Fibroblast of villous mesenchyme (primary cell): Measurements from ENCODE around the gene CDH19. TPM values are rescaled to one million over a fixed set of nuclear protein-coding genes. Genes with fewer than 3 reads are reported as not detected.

ENCODE experiments used
- DNase-seq: peaks from one replicate; pipeline ENCODE4 v3.0.0-alpha.2; 2010; ENCODE audit warnings: low read depth
- H3K4me3 ChIP-seq: 2 replicates; pipeline ENCODE4 v1.5.1; 2011; ENCODE audit warnings: low read depth, mild to moderate bottlenecking, low read length
- total RNA-seq: library from RNA; depleted of rRNA; stranded (reverse); fragments of >200 nt; gene quantifications from 2 replicates; pipeline ENCODE4 v1.2.3, GENCODE V29; 2012
- TF ChIP-seq, protein P1 (sequence below): IDR thresholded peaks from 2 replicates; pipeline ENCODE4 v1.5.1; 2012; ENCODE audit warnings: low read depth, mild to moderate bottlenecking, low read length; ENCODE audit not compliant: insufficient read depth

The CDH19 gene
- total RNA-seq, 1 donor: not detected

DNA sequence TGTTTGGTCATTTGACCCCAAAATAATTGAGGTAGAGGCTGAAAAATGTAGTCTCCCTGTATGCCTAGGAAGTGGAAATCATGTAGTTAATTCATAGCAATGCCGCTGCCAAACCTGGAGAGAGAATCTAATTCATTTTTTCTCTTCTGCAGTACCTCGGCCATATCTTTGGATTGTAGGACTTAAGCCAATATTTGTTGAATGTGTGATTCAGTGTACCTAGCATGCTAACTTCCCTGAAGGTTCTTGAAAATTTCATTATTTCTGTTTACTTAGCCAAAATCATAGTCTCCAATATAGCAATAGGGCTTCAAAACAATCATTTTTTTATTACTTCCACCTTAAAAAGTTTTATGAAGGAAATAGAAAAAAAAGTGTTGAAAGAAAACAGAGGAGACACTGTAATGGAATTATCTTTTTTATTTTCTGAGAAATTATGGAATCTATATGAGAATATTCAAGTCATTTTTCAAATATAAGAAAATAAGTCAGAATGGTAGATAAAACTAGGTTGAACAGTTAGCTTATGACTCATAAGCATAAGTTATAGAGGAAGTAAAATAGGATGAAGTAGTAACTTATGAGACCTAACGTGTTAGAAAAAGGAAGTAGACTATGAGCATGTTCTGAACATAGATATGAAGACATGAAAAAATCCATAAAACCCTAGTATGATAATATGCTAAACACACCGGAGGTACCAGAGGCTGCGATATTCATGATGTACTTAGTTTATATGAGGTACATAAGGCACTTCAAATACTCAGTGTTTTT, 35.2 kb upstream of the CDH19 start:
- TF ChIP-seq, protein P1, sequence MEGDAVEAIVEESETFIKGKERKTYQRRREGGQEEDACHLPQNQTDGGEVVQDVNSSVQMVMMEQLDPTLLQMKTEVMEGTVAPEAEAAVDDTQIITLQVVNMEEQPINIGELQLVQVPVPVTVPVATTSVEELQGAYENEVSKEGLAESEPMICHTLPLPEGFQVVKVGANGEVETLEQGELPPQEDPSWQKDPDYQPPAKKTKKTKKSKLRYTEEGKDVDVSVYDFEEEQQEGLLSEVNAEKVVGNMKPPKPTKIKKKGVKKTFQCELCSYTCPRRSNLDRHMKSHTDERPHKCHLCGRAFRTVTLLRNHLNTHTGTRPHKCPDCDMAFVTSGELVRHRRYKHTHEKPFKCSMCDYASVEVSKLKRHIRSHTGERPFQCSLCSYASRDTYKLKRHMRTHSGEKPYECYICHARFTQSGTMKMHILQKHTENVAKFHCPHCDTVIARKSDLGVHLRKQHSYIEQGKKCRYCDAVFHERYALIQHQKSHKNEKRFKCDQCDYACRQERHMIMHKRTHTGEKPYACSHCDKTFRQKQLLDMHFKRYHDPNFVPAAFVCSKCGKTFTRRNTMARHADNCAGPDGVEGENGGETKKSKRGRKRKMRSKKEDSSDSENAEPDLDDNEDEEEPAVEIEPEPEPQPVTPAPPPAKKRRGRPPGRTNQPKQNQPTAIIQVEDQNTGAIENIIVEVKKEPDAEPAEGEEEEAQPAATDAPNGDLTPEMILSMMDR: no peak

DNA sequence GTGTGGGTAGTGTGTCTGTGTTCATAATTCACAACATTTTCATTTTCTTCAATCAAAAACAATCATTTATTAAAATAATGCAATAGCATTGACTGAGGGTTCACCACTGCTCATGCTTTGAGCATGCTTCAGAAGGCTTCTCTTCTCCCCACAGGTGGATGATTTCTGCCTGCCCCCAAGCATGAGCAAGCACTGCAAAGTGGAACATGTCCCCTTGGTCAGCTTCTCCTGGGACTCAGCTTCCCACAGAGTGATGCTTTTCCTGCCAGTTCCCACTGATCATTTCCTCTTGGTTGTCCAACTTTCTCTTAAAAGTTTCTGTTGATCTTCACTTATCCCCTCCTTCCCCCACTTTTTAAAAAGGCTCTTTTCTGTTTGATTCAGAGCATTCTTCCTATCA, 31.5 kb upstream of the CDH19 start:
- H3K4me3 ChIP-seq: no peak overlapping the region
- TF ChIP-seq, protein P1: no peak

More for the DNA sequence above, 35.2 kb upstream of the CDH19 start:
- no peak overlapping the region for H3K4me3 ChIP-seq
- no peak for DNase-seq

DNA sequence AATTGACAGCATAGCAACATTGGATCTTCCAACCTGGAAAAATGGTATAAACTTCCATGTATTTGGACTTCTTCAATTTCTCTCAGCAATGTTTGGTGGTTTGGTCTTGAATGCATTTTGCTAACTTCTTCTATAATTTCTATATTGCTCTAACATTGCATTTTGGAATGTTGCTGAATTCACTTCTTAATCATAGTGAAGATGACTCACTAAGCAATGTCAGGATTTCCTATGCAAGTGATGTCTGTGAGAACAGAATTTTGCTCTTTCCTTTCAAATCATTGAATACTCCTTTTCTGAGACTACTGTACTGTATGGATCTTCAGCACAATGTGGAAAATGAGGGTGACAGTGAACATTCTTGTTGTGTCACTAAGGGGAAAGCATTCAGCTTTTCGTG, 28.9 kb upstream of the CDH19 start:
- TF ChIP-seq, protein P1: no peak
- DNase-seq: no peak

More for the DNA sequence above, 31.5 kb upstream of the CDH19 start:
- no peak for DNase-seq

DNA sequence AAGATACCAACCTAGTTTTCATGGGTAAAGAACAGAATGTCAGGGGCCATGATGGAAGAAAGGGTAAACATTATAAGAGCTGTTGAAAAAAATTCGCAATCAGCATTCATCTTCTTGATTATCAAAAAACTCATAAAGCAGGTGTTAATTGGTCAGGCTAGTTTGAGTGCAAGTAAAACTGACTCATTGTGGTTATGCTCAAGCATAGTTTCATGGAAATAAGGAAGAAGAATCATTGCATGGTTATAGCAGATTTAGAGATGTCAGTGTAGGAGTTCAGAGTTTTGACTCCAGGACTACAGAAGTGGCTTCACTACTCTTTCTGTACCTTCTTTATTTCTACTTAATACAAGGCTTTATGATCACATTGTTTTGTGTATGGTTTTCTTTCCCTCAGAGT, 26.9 kb upstream of the CDH19 start:
- DNase-seq: no peak
- no peak overlapping the region for H3K4me3 ChIP-seq
- TF ChIP-seq, protein P1: no peak

More for the DNA sequence above, 28.9 kb upstream of the CDH19 start:
- no peak overlapping the region for H3K4me3 ChIP-seq

DNA sequence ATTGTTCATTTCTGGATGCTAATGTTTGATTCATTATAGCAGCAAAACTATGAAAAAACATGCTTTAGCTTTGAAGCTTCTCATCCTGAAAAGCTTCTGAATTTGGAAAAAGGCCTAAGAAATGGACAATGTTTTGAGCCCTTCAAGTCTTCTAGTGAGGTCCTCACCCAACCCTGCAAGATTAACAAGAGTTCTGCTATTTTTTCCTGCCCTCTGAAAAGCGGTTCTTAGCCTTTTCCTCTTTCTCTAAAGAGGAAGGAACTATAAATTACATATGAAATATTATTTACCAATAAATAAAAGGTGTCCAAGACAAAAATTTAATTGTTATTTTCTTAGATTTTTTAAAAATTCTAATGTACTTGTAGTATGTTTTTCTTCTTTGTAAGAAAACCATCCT, 19.9 kb upstream of the CDH19 start:
- DNase-seq: no peak
- TF ChIP-seq, protein P1: no peak
- no peak overlapping the region for H3K4me3 ChIP-seq

DNA sequence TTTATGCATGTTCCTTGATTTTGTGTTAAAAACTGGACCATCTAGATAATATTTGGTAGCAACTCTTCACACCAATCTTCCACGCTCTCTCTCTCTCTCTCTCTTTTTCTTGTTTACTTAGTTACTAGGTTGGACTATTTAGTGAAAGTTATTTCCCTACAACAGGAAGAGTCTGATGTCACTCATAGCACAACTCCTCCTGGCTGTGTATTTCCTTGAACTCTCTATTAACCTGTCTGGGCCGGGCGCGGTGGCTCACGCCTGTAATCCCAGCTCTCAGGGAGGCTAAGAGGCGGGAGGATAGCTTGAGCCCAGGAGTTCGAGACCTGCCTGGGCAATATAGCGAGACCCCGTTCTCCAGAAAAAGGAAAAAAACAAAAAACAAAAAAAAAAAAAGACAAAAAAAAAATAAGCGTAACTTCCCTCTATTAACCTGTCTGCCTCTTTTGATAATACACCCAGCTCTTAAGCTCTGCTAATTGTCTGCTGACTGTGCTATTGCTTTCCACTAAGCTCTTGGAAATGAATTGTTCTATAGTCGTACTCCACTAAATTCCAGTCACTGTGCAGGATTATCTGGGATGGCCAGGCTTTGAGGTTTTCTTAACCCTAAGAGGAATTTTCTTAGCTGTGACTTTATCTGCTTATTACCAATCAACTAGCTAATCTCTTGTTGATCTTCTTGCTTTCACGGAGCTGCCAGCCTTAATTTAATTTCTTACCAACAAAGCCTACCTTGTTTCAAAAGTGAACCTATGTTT, 18.1 kb upstream of the CDH19 start:
- TF ChIP-seq, protein P1: no peak
- no peak for DNase-seq
- no peak overlapping the region for H3K4me3 ChIP-seq
